A172 (cell line): ENCODE data around the gene JMJD1C. TPM values are rescaled to one million over a fixed set of nuclear protein-coding genes. Genes with fewer than 3 reads are reported as not detected.
A peak's percentile ranks its signal among the peaks of the same experiment; 100 is the strongest.
"Not testable (repeated sequence)": the region's sequence is repeated elsewhere in the genome, so short reads cannot be mapped to it uniquely, and the experiment has no call there.

ENCODE experiments used
- DNase-seq: peaks from one replicate; pipeline ENCODE4 v3.0.0-alpha.2; 2015; ENCODE audit warnings: low spot score
- total RNA-seq: library from RNA; depleted of rRNA; stranded (reverse); fragments of >200 nt; shearing (Covaris generic); gene quantifications from 2 replicates; pipeline ENCODE4 v1.2.3, GENCODE V29; 2014

JMJD1C gene
- total RNA-seq, 1 experiment from 2014 or later, result 98.3 TPM

- DNase-seq, result no peak
Observed at GRCh38 chr10:63365976-63366765, 99.6 kb downstream of the JMJD1C start.

- no peak for DNase-seq
Observed at GRCh38 chr10:63364918-63365317, 100.9 kb downstream of the JMJD1C start.

- DNase-seq, result no peak
Observed at GRCh38 chr10:63363951-63364350, 101.8 kb downstream of the JMJD1C start.

- no peak for DNase-seq
Observed at GRCh38 chr10:63355682-63356081, 110.1 kb downstream of the JMJD1C start.

GRCh38 chr10:63352976-63353375 is 112.8 kb downstream of the JMJD1C start:
- DNase-seq, result no peak

- no peak for DNase-seq
Observed at GRCh38 chr10:63348245-63348850, 117.4 kb downstream of the JMJD1C start.

GRCh38 chr10:63346015-63346441 is 119.7 kb downstream of the JMJD1C start:
- DNase-seq, result peak; percentile 25

GRCh38 chr10:63344269-63344668 is 121.5 kb downstream of the JMJD1C start:
- DNase-seq, result no peak

GRCh38 chr10:63343476-63343875 is 122.3 kb downstream of the JMJD1C start:
- no peak for DNase-seq

GRCh38 chr10:63339640-63340039 is 126.1 kb downstream of the JMJD1C start:
- DNase-seq, result not testable (repeated sequence)

- no peak for DNase-seq
Observed at GRCh38 chr10:63337455-63338251, 128.1 kb downstream of the JMJD1C start.

GRCh38 chr10:63331586-63331985 is 134.2 kb downstream of the JMJD1C start:
- no peak for DNase-seq

- no peak for DNase-seq
Observed at GRCh38 chr10:63324495-63324854, 141.3 kb downstream of the JMJD1C start.

GRCh38 chr10:63323701-63324494 is 141.9 kb downstream of the JMJD1C start:
- DNase-seq, result no peak

- no peak for DNase-seq
Observed at GRCh38 chr10:63320683-63321082, 145.1 kb downstream of the JMJD1C start.

- DNase-seq, result no peak
Observed at GRCh38 chr10:63319231-63319630, 146.5 kb downstream of the JMJD1C start.

- no peak for DNase-seq
Observed at GRCh38 chr10:63318491-63318890, 147.3 kb downstream of the JMJD1C start.

- no peak for DNase-seq
Observed at GRCh38 chr10:63314020-63314419, 151.8 kb downstream of the JMJD1C start.

GRCh38 chr10:63313066-63313717 is 152.6 kb downstream of the JMJD1C start:
- DNase-seq, result no peak

GRCh38 chr10:63308628-63309027 is 157.1 kb downstream of the JMJD1C start:
- DNase-seq, result no peak

- no peak for DNase-seq
Observed at GRCh38 chr10:63304146-63304545, 161.6 kb downstream of the JMJD1C start.
